Stimulated activated CD8-positive, alpha-beta memory T cell treated with anti-CD3 and anti-CD28 coated beads, Interleukin-15, amount 100 ng/mL, for 48 hours (primary cell): ENCODE measurements around the gene ACAP2.
"Not testable (repeated sequence)": the region's sequence is repeated elsewhere in the genome, so short reads cannot be mapped to it uniquely, and the experiment has no call there.

Source experiments
- DNase-seq, 2 donors: peaks; one replicate each; pipeline ENCODE4 v3.0.0-alpha.2; 2020; ENCODE audit warnings: low read depth in 2 of 2

Gene ACAP2

DNA sequence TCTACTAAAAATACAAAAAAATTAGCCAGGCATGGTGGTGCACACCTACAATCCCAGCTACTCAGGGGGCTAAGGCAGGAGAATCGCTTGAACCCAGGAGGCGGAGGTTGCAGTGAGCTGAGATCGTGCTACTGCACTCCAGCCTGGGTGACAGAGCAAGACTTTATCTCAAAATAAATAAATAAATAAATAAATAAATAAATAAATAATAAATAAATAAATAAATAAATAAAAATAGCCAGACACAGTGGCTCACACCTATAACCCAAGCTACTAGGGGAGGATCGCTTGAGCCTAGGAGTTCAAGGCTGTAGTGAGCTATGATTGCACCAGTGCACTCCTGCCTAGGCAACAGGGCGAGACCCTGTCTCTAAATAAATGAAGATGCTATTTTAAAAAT is 152.2 kb downstream of the ACAP2 start:
- DNase-seq, result not testable (repeated sequence)

DNA sequence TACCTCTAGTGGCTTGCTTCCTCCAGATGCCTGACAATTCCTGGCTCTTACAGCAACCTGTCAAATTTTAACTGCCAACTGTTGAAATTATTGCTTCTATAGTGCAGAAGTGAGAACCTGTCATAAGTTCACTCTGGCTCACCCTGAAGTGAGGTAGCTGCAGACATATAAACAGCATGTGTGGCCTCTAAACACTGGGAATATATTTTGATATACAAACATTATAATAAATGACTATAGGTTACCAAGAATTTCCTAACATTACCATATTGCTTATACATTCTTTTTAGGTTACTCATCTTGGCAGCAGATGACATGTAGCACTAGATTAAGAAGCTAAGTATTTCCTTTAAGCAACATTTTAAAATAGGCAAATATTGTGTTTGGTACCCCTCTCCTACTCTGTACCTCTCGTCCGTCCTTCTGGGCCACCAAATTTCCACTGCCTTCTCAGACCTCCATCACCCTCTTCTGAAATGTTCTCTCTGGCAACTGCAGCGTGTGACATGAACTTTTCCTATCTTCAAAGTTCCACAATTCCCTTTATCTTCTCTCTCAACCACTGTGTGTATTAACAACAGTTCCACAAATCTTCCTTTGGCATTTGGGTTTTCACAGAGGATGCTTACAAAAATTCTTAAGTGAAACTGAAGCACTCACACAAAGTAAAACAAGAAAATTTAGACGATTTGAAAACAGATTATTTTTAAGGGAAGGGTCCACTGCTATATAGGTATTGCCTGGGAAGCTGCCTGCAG is 156.5 kb downstream of the ACAP2 start:
- no peak for DNase-seq

DNA sequence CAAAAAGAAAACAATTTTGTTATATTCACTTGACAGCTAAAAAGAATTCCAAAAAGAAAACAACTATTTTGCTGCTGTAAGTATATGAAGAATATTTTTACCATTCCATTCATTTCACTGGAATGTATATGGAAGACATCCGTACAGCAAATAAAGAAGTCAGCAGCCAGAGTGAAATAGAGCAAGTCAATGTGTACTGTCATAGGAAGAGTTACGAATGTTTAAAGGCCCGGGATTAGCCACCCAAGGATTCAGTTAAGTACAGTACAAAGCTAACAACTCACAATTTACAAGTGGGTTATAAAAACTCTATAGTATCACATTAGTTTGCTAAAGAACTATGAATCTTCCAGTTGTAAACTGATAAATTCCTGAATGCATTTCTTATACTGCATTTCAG is 157.4 kb downstream of the ACAP2 start:
- DNase-seq, result no peak

DNA sequence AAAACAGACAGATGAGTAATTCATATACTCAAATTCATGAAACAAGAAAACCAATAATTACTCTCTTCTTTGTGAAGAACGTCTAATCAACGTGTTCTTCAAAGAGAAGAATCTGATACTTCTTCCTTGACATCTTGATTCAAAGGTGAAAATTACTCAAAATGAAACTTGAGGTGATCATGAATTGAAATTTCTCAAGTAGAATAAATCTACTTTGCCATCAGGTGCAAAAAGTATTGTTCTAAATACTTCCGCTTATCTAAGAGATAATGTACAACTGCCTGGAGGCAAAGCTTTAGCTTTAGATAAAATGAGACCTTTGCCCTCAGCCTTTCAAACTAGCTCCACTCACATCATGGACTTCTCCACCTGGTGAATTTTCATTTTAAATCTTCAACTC is 158.0 kb downstream of the ACAP2 start:
- DNase-seq, result no peak

DNA sequence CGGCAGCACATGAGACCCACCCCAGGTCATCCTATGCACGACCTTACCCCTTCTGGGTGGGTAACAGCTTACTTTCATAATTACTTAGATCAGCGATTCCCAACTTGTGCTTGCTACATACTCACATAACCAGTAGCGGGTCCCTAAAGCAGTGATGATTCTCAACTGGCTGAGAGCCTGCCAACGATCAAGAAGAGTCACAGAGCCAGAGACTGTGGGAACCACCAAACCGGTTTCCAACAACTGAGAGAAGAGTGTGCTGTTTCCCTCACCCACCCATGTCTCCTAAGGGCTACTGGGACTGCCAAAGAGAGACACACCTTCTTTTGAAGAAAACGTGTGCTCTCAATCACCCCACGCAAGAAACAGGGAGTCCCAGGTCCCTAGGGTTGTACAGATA is 159.9 kb downstream of the ACAP2 start:
- no peak for DNase-seq

DNA sequence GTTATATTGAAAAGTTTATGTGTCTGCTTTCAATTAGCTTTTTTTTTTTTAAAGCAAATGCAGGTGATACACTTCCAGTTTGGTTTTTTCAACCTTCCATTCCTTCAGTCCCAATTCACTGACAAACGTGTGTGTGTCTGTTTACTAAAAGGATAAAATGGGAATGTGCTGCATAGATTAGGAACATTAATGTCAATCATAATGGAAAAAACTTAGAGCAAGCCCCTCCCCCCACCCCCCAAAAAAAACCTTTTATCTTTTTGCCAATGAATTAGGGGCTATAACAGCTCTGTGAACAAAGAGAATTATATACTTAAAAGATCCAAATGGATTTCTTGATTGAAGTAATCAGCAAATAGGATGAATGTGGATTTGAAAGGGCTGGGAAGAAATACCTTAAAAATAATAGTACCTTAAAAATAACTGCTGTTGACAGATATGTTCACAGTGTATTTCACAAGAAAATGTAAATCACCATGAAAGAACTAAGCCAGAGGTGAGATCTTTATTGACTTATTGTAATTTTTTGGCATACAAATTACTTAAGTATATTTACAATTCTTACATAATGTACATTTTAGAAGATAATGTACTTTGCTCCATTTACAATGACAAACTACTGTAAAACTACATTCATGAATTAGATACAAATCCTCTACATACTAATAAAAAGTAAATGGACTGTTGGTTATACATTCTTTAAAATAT is 168.4 kb downstream of the ACAP2 start:
- no peak for DNase-seq

DNA sequence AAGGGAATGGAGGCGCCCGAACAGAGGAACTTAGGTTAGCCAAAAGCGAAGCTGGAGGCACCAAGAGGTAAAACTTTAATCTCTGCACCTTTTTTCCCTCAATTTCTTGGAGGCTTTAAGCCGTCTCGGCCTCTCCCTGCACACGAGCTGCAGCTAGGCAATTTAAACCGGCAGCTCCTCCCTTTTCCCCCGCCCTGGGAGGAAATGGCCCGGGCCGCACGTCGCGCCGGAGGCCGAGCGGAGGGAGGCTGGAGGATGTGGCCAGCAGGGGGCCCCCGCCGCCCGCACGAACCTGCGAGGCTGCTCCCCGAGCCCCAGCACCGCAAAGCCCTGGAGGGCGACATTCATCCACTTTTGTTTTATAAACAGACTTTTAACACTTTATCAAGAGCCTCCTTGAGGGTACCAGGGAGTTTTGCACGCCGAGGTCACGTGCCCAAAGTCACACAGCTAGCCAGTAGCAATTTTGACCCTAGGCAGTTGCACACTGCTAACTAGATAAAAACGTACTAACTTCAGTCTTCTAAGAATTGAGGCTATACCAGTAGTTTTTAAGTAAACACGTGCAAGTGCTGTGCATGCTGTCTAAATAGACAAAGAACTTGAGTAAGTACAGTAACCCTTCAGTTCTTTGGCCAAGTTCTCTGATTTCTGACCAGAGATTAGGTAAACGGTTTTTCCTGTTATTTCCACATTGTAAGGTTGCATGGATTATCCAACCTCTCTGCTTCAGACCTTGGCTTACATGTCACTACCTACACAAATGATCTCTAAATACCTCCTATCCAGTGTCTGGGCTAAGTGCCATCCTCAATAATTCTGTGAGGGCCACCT is 171.2 kb downstream of the ACAP2 start:
- DNase-seq, result peak; percentile 82 to 85

DNA sequence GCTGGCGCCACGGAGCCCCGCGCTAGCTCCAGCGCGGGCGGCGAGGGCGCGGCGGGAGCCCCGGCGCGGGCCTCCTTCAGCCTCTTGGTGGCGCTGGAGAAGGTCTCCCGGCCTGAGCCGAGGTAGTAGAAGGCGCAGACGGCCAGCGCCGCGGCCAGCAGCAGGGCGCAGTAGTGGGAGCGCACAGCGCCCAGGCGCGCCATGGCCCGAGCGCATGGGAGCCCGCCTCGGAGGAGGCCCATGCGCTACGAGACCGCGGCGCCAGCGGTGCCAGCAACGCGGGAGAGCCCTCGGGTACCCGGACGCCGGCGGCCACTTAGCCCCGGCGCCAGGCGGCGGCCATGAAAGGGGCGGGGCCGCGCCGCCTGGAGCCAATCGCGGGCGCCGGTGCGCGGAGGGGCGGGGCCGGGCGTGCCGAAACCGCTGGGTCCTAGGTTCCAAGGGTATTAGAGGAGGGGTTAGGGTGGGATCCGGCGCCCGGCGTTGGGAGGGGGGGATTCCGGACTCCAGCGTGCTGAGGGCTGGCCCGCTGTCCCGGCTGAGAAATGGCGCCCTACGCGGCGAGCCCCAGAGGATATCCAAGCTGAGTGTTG is 171.9 kb downstream of the ACAP2 start, which contains the start of gene XXYLT1:
Gene XXYLT1, minus strand, starts transcription at position 343 of the 593 bp plus-strand sequence. Its CDS starts 101 bp downstream, at position 242.
- peak; percentile 84 for DNase-seq

DNA sequence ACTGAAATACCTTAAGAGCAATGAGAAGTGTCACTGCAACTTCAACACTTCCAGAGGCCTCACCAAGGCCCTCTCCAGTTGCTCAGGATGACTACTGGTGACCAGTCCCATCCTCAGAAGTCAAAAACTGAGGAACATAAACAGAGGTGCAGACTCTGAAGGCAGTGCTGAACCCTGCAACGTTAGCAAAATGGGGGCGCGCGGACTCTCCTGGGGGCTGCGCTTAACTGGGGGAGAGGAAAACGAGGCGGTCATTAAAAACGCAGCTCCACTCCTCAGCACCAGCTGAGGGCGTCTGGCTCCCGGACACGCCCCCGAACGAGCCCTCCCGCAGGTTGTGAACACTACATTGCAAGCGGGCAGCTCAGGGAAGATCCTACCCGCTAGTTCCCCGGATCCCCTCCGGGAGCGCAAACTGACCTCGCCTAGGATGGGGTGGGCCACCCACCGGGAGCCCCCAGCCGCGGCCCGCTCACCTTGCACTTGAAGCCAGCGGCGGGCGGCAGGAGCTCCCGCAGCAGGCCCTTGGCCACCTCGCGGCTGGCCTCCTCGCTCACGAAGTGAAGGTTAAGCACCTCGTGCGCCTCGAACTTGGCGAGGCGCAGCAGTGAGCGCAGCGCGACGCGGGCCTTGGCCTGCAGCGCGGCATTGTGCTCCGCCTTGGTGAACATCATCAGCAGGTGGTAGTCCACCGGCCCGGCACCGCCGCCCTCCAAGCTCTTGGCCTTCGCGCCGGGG is 172.6 kb downstream of the ACAP2 start:
- peak; percentile 19 to 38 for DNase-seq

DNA sequence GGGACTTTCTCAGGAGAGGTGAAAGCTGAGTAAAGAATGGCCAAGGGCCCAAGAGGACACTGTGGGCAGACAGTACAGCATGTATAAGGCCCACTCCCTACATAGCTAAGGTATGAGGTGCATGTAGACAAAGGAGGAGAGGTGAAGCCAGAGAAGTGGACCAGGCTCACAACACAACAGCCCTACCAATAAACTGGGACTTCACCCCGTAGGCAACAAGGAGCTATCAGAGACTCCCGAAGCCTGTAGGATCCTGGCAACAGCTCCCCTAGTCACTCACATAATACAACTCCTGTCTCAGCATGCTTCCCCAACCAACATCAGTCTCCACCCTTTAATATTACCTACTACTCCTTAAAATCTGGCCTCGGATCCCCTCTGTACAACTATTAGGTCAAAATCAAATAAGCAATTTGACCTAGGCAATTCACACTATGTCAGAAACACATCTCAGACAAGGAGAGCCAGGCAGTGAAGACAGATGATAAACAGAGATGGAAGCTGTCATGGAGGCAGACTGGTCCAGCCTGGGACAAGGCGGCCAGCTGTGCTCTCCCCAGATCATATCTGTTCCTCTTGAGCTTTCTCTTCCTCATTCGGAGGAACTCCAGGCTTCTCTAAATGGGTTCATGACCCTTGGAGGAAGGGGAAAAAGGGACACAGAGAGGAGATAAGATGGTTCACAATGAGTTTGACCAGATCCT is 173.3 kb downstream of the ACAP2 start:
- DNase-seq, result no peak

DNA sequence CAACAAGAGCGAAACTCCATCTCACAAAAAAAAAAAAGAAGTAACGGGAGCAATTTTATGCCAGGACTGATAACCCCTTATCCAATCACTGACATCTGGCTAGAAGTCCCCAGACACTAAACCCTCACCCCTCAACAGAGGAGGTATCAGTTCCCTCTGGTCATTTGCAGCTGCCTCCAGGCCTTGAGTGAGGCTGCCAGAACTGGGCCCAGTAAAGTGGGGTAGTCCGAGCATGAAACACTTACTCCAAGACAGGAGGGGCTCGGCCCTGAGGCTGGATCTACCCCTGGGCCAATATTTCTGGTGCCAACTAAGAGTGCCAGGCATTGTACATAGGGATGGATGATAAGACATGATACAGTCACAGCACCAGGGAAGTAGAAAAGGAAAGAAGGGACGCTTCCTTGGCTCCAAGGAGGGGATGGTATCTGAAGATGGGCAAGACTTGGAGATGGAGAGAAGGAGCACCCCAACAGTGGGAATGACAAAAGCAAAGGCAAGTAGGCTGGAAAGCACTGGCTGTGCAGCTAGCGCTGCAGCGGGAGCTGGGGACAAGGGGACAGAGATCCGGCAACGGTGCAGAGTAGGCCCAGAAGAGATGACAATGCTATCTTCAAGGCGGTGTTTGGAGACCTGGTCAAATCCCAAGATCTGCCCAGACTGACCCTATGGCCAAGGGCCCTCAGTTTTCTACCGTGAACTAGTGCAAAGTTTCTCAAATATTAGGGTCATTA is 174.1 kb downstream of the ACAP2 start:
- DNase-seq, result no peak

DNA sequence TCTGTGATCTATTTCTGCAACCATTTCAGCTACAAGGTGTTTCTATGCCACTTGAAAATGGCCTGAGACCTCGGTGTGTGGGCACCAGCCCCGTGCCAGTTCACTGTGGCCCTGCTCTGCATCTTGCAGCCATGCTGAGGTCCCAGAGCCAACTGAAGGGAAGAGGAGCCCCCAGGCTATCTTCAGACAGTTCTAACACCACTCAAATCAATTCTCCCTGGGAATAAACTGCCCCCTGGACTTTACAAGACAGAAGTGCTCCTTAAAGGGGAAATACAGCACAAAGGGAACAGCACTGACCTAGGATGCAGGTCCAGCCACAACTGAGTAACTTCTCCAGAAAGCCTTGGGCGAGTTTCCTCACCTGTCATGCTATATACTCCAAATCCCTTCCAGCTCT is 175.7 kb downstream of the ACAP2 start:
- DNase-seq, result no peak

DNA sequence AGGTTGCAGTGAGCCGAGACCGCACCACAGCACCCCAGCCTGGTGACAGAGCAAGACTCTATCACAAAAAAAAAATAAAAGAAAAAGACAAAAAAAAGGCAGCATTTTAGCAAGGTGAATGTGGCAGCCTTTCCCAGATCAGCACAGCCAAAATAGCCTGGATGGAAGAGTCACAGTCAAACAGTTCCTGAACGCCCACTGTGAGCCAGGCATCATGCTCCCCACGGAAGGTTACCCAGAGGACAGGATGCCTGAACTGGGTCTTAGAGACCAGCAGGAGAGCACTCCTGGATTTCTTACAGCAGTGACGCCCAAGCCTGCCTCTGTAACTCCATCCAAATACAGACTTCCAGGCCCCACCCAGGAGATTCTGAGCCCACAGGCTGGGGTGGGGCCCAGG is 176.4 kb downstream of the ACAP2 start:
- DNase-seq, result no peak

DNA sequence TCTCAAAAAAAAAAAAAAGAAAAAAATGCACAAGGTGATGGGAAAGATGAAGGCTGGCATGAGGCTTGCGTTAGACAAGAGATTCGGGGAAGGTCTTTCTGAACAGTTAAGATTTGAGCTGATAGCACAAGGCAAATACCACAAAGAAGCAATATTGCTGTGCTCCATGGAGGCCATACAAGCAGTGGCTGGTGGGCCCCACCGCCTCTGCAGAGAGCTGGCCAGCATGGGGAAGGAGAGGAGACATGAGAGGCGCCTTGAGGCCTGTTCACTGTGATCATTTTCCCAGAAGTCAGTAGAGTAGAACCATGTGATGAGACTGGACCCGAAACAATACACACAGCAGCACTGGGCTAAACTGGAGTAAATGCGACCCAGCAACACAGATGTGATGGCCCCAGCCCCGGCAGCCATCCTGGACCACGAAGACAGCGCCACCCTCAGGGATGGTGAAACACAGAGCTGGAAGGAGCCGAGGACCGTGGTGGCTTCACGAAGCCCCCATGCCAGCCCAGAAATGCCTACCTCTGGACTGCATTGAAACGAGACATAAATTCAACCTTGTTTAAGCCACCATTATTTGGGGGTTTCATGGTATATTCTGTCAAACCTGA is 177.3 kb downstream of the ACAP2 start:
- DNase-seq, result no peak

DNA sequence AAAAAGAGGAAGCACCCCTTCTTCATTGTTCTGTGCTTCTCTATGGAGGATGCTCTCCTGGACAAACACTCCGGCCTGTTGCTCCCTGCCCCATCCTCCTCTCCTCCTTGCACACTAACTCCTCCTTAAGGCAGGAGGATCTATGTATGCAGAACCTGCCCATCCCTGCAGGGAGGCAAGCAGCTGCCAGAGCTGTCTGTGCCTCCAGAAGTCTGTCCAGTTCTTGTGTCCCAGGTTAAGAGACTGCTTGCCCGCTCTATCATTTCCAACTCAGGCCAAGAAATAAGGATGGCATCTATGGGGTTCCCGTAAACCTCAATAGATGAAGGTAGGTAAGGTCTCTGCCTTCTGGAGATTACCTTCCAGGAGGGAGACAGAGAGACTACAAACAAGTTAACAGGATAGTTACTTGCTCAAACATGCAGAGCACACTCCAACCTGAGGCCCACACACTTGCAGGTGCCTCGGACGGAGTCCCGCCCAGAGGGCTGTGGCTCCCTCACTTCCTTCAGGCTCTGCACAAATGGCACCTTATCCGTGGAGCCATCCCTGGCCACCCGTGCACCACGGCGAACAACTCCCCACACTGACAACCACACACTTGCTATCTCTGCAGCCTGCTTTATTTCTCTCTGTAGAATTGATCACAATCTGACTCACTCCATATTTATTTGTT is 178.8 kb downstream of the ACAP2 start:
- DNase-seq, result no peak

DNA sequence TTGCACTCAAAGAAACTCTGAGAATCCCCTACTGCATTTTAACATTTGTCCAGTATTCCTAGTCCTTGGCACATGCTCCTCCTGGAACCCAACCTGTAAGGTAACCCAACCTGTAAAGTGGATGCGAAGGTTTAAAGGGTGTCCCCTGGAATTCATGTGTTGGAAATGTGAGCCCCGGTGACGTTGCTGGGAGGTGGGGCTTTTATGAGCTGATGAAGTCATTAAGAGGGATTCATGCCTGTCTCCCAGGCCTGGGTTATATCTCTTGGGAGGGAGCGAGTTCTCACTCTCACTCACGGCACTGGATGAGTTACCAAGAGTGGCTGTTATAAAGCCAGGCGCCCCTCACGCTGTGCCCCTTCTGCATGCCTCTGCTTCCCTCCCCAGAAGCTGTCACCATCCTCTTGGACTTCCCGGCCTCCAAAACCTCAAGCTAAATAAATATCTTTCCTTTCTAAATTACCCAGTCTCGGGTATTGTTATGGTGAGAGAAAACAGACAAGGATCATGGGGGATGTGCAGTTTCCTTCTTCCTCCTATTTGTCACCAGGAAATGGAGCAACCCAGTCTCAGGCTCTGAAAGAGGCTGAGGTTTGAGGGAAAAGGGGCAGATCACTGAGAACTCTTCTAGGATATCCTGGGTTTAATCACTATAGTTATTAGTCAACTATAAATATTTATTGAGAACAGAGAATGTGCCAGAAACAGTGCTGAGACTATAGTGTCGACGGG is 179.5 kb downstream of the ACAP2 start:
- no peak for DNase-seq

DNA sequence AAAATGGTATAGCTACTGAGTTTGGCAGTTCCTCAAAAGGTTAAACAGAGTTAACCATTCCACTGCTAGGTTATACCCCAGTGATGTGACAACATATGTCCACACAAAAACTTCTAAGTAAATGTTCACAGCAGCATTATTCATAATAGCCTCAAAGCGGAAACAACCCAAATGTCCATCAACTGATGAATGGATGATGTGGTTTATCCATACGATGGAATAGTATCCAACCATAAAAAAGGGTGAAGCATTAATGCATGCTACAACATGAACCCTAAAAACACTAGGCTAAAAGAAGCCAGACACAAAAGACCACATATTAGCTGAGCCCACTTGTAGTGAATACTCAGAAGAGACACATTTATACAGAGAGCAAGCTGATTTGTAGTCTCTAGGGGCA is 180.9 kb downstream of the ACAP2 start:
- DNase-seq, result no peak

DNA sequence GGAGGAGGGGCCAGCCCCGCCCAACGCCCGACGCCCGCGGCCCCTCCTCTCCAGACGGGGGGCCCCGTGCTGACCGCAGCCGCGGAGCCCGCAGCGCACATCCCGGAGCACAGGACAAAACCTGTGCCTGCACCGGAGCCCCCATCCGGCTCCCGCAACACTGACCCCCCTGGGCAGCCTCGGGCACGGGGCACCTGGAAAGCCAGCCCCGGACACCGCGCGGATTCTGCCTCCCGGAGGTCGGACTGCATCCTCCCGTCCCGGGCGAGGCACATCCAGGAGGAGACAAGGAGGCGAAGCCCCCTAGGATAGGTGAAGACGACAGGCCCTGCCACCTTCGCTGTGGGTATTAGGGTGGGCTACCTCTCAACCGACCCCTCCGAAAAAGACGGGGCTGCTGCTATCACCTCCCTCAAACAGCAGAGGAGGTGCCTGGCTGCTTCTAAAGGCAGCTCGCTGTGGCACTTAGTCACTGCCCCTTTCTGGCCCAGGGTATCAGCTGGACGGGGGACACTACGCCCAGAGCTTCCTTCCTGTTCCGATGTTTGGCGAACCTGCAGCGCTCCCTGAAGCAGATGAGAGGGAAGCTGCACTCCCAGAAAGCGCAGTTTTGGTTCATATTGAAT is 182.4 kb downstream of the ACAP2 start:
- peak in 1 of 2 donors; percentile 23 for DNase-seq
